AG08395 (cell line): ENCODE measurements around the gene MYRIP.

Experiments
- DNase-seq: peaks from one replicate; pipeline ENCODE4 v3.0.0; 2012; ENCODE audit warnings: mixed read lengths, low spot score

The MYRIP gene

GRCh38 chr3:40287248-40287647 is 477.8 kb downstream of the MYRIP start:
- no peak for DNase-seq

DNA sequence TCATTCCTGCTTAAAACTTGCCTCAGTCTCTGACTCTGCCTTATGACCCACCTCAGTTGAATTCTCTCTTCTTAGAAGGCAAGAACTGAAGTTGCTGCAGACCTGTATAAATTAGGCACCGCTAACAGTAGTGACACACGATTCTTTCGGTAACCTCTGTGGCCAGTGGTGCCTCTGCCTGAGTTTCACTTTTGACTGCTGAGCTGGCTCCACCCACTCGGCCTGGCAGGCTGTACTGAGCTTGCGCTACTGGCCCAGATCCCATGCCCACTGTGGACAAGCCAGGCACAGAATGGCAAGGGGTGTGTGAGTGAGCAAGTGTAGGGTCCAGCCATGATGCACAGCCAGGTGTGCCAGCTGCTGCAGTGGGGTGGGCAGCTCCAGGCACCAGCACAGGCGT is 481.0 kb downstream of the MYRIP start:
- DNase-seq = no peak

DNA sequence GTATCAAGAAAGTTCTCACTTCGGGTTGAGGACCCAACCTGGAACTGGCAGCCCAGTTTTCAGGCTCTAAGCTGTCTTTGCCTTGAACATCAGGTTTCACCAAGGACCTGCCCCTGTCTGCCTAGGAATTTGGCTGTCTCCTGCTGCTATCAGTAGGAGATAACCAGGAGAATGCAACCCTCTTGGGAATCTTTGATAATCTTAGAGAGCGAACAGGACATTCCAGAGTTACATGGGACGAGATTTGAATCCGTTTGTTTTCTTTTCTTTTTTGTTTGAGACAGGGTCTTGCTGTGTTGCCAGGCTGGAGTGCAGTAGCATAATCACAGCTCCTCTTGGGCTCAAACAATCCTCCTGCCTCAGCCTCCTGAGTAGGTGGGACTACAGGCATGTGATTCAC is 482.1 kb downstream of the MYRIP start:
- DNase-seq = no peak

- no peak for DNase-seq
These were observed 483.4 kb downstream of the MYRIP start for GRCh38 chr3:40292637-40293349.

DNA sequence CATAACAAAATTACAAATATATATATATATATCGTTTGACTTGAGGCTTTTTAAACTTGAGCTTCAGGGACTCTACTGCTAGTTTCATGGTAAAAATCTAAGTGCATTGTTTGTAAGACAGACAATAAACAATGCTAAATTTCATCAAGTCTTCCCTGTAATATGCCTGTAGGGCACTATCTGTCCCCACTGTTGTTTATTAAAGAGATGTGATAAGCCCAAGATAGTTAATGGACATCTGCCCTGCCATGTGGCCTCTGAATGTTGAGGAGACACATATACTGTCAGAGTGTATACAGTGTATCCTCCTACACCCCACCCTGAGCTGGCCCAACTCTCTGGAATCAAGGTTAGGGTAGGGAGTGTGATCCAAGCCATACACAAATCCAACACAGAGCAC is 485.0 kb downstream of the MYRIP start:
- no peak for DNase-seq

DNA sequence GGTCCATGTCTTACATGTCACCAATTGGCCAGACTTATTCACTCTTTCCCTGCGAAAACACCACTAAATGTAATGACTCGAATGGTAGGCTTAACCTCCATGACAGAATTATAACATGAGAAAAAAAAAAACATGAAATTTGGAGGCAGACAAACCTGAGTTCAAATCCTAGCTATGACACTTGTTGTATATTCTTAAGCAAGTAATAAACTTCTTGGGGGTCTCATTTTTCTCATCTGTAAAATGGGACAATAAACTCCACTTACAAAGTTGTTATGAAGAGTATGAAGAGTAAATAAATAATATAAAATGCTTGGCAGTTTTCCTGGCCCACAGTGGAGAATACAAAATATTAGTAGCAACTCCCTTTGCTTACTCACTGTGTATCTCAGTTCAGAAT is 488.7 kb downstream of the MYRIP start:
- DNase-seq = no peak

- DNase-seq = no peak
These were observed 489.8 kb downstream of the MYRIP start for GRCh38 chr3:40299130-40299720.

- peak; percentile 22 for DNase-seq
These were observed 490.4 kb downstream of the MYRIP start for GRCh38 chr3:40299721-40300335.

GRCh38 chr3:40302784-40303183 is 493.4 kb downstream of the MYRIP start:
- DNase-seq = no peak

GRCh38 chr3:40304352-40304751 is 494.9 kb downstream of the MYRIP start:
- DNase-seq = no peak

DNA sequence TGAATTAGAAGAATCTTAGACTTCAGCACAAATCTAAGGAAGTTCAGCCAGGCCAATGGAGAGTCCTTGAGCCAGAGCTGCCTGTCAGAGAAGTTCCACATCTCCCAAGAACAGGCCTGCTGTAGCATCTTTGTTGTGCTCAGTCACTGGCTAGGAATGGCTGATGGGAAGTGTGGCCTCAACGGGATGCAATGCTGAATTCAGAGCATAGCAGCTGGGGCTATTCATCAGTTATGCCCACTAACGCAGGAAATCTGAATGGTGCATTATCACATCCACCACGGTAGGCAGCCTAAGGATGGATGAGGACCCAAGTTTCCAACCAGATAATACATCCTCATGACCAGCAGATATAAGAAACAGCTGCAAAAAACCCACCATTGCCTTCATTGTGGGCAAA is 496.9 kb downstream of the MYRIP start:
- DNase-seq = peak; percentile 9

- no peak for DNase-seq
These were observed 497.8 kb downstream of the MYRIP start for GRCh38 chr3:40307176-40307575.

DNA sequence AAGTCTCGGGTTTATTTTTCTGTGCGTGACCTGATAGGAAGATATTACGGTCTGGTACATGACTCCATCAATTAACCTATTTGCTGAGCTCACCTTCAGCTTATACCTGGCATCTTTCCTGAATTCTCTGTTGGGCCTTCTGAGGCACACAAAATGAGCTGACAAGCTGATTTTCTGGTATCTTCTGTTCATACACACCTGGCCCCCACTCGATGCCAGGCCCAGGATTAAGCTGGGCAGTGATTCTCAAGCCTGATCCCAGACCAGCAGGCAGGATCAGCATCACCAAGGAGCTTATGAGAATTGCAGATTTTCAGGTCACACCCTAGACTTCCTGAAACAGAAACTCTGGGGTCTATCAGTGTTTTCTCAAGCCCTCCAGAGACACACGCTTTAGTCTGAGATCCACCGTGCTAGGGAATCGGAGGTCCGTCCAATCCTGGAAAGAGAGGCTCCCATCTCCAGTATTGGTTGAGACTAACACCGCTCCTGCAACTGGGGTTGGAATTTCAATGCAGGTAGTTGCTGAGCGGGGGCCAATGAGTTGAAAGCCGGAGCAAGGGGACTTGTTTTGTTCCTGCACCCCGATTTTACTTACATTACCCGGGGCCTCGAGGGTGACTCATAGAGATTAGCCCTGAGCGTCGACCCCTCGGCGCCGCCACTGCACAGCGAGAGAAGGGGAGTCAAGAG is 499.5 kb downstream of the MYRIP start:
- DNase-seq = no peak

DNA sequence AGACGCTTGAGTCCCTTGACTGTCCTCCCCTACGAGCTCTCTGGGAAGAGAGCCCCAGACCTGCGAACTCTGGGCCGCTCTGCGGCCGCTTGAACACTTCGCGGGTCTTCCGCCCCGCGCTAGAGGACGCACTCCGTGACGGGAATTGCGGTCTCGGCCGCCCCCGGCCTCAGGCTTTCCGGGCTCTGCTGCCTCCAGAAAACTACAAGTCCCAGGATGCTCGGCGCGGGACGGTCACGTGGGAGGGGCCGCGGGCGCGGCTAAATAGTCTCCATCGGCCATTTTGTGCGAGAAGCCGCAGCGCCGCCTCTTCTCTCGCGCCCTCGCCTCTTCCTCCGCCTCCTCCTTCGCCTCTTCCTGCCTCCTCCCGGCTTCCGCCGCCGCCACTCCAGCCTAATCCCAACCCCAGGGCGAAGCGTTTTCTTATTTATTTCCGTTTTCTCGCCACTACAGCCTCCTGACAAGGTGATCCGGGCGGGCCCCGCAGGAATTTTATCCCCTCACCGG is 500.1 kb downstream of the MYRIP start, which contains the start of gene EIF1B:
Gene EIF1B (plus strand): TSS at position 290 of the 507 bp plus-strand sequence. CDS start 235 bp downstream, outside the sequence.
- peak; percentile 96 for DNase-seq
